Activated T-helper 1 cell treated with Interleukin-2 at 50 U/mL for 16 hours (primary cell): ENCODE results near the gene PARD3B.

Experiments
- DNase-seq: peaks from one replicate; pipeline ENCODE4 v3.0.0-alpha.2; 2020; ENCODE audit warnings: low read depth

The PARD3B gene, protein sequence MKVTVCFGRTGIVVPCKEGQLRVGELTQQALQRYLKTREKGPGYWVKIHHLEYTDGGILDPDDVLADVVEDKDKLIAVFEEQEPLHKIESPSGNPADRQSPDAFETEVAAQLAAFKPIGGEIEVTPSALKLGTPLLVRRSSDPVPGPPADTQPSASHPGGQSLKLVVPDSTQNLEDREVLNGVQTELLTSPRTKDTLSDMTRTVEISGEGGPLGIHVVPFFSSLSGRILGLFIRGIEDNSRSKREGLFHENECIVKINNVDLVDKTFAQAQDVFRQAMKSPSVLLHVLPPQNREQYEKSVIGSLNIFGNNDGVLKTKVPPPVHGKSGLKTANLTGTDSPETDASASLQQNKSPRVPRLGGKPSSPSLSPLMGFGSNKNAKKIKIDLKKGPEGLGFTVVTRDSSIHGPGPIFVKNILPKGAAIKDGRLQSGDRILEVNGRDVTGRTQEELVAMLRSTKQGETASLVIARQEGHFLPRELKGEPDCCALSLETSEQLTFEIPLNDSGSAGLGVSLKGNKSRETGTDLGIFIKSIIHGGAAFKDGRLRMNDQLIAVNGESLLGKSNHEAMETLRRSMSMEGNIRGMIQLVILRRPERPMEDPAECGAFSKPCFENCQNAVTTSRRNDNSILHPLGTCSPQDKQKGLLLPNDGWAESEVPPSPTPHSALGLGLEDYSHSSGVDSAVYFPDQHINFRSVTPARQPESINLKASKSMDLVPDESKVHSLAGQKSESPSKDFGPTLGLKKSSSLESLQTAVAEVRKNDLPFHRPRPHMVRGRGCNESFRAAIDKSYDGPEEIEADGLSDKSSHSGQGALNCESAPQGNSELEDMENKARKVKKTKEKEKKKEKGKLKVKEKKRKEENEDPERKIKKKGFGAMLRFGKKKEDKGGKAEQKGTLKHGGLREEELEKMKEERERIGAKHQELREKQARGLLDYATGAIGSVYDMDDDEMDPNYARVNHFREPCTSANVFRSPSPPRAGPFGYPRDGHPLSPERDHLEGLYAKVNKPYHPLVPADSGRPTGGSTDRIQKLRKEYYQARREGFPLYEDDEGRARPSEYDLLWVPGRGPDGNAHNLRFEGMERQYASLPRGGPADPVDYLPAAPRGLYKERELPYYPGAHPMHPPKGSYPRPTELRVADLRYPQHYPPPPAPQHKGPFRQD (N-terminal part only)

DNA sequence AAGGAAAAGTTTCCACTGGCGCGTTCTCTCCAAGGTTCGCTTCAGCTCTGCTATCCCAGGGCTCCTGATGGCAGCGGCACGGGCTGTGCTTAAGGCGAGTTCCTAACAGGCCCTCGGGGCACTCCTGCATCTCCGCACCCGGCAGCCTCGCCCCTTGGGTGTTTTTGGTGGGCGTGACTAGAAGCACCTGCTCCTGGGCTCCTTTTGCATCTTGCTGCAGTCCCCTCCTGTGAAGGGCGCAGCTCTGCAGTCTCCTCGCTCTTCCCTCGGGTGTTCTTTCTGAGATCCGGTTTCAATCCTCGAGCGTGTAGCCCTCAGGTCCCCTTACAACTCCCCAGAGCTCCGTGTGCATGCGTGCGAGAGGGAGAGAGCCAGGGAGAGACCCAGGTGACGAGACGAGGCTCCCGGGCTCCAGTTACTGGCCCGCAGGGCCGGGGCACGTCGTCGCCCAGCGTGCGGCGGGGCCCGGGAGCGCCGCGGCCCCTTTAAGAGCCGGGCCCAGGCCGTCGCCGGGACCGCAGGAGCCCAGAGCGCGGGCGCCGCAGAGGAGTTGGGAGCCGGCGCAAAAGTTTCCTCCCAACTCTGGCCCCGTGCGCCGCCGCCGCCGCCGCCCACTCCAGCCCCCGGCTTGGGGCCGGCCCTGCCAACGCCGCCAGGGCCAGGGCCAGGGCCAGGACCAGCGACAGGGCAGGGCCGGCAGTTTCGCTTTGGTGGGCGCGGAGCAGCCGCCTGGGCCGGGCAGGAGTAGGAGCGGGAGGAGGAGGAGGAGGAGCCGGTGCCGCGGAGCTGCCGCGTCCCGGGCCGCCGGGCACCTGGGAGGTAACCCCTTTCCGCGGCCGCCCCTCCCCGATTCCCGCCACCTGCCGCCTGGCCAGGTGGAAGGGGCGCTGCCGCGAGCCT, at the start of gene PARD3B:
Gene PARD3B (plus strand): TSS at position 515 of the 900 bp plus-strand sequence. CDS start 525 bp downstream, outside the sequence.
- DNase-seq = no peak

DNA sequence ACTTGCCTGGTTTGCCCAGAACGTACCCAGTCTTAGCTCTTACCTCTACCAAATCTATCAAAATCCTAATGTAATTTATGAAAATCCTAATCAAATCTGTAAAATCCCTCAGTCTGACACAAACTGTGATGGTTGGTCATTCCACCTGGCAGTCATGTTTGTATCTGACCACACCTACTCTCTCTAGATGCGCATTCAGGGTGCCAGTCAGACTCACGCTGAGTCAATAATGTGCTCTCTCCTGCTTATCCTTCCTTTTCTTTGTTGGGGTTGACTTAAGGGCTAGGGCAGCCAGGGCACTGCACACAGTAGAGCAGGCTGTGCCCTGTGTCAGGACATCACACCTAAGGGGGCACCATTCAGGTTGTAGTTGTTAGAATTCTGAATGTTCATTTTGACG, 48.5 kb upstream of the PARD3B start:
- DNase-seq = no peak

DNA sequence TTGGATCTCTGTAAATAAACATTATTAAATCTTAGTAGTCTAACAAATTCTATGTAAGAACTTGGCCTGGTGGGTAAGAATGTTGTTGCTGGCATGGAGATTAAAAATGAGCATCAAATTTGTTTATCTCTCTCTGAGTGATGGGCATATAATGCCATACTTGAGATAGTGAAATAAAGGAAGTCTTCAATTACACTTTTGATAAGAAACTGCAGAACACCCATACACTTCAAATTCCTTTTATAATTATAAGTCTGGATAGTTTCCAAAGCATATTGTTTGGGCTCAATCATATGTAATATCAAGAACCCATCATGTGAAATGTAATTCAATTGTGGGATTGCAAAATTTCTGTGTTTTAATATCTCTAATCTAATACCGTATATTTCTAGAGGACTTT, 47.4 kb upstream of the PARD3B start:
- DNase-seq = no peak

DNA sequence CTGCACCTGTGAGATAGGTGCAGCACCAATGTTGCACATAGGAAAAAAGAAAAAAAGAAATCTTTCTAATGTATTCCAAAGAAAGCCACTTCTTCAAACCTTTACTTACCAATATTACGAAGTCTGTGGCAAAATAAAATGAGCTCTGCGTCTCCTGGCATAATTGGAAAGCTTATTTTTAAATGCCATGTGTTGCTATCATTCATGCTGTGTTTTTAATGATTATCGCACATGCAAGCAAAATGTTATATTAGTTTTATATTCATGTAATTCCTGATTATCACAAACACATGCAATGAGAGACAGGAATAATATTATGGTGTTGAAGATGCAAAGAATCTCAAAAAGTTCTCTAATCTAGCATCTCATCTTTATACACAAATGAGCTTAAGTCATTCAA, 47.0 kb upstream of the PARD3B start:
- DNase-seq = no peak

DNA sequence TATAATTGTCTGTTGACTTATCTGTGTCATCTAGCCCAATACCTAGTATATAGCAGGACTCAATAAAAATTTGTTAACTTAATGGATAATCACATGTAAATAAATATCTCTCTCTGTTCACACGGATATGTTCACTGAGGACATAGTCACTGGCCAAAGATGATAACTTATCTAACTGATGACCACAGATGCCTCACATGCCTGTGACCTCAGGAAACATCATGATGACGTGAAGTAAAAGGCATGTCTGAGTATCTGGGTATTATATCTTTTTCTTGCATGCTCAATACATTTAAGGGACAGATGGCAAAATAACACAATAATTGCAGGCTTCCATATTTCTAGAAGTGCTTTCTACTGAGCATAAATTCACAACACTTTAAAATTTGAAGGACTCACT, 41.4 kb upstream of the PARD3B start:
- DNase-seq = no peak

DNA sequence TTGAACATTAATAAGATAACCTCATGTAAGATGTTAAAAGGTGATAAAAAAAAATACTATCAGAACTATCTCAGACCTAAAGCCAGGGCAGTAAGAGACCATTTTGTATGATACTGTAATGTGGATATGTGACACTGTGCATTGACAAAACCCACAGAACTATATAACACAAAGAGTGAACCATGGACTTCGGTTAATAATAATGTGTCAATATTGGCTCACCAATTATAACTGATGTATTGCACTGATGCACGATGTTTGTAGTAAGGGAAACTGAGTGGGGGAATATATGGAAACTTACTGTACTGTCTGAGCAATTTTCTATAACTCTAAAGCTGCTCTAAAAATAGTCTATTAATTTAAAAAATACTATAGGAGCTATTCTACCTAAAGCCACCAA, 40.7 kb upstream of the PARD3B start:
- DNase-seq = no peak

DNA sequence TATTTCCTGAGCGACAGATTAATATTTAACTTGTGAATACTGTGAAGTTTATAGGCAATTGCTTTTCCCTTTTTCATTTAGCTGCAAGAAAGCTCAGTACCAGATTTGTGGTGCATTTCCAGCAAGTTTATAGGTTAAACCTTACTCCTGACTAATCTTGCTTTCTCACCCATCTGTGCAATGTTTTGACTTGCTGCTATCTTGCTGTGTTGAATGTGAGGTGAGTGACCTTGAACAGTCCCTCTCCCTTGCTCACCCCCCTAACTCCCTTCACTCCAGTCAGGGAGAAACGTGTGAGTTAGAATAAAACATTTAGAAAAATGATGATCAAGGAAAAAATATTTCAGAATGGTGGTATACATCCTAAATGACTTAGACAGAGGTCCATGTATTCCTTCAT, 39.8 kb upstream of the PARD3B start:
- DNase-seq = no peak

DNA sequence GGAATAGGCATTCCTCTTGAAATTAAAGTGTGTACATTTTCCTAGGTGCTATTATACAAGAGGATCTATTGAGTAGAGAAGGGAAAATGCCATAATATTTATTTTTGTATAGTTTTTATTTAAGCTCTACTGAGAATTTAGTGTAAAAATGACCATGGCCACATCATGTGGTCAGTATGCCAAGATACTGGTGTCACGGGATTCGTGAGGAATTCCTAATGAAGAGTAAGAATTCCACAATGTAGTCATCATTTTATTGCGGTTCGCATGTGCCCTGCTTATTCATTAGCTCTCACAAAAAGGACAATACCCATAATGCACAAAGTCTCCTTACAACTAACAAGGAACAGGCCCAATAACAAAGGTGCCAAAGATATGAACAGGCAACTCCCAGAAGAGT, 39.3 kb upstream of the PARD3B start:
- no peak for DNase-seq

DNA sequence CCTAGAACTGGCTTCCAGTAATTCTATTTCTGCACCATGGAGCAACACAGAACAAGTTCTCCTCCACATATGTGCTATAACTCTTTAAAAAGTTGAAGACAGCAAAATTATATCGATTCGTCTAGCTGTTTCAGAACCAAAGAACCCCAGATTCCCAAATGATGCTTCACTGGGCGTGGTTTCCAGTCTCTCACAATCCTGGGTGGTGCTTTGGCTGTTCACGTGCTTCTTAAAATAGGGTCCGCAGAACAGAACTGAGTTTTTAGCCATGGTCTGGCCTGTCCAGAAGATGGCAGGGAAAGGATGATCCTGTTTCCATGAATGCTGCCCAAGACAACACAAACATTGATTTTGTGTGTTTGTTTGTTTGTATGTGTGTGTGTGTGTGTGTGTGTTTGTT, 37.6 kb upstream of the PARD3B start:
- DNase-seq = no peak

DNA sequence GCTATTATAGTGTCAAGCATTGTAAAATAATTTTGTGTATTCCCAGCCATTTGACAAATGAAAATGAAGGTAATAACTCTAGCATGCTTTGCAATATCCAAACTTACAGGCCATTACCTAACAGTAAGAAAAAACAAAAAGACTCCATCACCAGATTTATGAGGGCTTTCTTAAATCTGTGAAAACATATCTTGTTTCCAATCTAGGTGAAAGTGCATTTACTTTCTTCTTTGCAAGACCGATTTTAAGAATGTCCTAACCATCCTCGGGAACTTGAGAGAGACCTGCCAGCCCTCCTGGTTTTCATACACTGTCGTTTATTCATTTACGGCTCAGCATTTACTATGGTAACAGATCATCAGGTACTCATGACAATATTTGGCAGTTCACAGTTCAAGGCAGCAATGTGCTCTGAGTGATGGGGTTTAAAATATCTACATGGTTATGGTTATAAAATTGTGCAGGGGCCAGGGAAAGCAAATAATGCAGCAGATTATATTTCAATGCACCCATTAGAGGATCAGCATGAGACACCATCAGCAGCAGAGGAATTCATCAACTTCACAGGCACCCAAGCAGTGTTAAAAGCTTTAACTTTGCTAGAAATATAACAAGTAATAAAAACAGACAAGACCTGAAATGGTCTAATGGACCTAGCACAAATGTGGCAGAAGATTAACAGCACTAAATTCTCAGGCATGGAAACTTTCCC, 34.4 kb upstream of the PARD3B start:
- no peak for DNase-seq

DNA sequence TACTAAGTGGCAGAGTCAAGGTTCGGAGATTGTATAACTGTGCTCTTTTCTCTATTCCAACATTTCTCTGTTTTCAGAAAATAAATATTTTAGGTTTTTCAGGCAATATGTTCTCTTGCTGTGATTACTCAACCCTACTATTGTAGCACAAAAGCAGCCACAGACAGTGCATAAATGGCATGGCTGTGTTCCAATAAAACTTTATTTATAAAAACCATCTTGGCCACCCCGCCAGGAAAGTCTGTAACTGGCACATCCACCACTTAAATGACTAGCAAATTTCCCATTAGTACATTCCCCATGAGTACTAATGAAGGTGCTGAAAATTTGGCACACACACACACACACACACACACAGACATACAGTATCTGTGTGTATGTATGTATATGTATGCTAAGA, 30.8 kb upstream of the PARD3B start:
- DNase-seq = no peak

DNA sequence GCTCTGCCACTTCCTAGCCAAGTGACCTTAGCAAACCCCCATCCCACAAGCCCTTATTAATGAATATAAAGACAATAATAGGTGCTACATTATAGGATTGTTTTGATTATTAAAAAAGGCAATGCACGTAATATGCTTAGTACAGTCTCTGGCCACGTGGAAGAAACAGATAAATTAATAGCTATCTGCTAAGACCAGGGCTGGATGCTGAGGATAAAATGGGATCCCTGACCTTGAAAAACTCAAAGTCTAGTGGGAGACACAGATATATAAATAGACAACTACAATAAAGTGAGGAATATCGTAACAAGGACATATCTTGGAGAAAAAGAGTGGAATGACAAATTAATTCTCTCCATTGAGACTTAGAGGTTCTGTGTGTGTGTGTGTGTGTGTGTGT, 29.9 kb upstream of the PARD3B start:
- no peak for DNase-seq

DNA sequence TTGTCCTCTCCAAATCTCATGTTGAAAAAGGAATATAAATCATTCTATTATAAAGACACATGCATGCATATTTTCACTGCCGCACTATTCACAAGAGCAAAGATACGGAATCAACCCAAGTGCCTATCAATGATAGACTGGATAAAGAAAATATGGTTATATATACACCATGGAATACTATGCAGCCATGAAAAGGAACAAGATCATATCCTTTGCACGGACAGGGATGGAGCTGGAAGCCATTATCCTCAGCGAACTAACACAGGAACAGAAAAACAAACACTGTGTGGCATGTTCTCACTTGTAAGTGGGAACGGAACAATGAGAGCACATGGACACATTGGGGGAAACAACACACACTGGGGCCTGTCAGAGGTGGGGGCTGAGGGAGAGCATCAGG, 28.1 kb upstream of the PARD3B start:
- DNase-seq = no peak

DNA sequence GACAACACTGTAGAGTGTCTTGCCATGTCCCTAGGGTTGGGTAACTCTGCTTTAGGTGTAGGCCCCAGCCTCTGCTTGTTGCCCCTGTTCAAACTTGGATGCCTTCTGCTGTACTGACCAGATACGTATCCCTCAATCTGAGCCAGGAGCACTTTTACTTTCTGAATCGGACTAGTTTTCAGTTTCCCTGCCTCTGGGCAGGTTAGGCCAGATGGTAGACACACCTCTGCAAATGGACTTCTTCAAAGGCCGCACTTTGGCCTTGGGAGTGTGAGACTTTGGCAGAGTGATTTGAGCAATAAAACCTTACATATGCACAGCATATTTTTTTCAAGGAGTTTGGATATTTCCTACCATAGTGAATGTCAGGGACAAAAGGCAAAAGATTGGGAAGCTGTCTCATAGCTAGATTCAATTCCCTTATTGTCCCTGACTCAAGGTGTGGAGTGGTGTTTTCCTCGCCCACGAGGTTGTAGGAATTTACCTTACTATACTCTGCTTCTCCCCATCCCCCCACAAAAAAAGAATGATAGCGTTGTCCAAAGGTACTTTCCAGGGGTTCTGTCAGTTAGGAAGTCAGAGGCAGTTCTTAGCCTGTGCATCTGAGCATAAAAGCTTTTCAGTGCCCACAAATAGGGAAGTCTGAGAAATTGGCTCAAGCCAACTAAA, 15.3 kb upstream of the PARD3B start:
- no peak for DNase-seq

DNA sequence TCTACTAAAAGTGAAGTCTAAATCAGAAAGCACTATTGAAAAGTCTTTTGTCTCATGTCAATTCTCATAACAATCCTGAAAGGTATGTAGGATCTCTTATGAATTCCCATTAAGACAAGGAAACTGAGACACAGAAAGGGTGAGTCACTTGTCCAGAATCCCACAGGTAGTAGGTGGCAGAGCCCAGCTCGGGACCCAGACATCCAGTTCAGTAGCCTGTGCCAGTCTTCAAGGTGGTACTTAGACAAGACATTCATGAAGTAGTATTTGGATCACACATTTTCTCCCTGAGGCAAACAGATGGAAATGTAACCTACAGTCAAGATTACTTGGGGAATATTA, 14.8 kb upstream of the PARD3B start:
- DNase-seq = no peak

DNA sequence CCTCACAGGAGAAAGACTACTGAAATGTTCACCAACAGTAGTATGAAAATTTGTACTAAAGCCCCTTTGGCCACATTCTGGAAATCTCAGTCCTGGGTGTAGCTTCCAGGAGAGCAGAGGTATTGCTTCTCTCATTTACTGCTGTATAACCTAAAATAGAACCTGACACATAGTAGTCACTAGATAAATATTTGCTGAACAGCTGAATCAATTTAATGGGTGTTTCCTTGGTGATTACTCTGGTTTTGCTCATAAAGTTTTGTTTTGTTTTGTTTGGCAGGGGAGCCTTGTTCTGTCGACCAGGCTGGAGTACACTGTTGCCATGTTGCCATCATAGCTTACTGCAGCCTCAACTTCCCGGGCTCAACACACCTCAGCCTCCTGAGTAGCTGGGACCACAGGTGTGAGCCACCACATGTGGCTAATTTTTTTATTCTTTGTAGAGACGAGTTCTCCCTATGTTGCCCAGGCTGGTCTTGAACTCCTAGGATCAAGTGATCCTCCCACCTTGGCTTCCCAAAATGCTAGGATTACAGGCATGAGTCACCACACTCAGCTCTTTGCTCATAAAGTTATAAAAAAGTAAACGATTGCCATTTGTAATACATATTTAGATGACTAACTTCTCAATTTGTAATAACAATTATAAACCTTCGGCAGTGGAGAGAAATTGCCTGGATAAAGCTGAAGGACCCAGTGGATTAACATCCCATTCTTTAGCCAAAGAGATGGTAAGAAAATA, 11.5 kb upstream of the PARD3B start:
- DNase-seq = no peak

DNA sequence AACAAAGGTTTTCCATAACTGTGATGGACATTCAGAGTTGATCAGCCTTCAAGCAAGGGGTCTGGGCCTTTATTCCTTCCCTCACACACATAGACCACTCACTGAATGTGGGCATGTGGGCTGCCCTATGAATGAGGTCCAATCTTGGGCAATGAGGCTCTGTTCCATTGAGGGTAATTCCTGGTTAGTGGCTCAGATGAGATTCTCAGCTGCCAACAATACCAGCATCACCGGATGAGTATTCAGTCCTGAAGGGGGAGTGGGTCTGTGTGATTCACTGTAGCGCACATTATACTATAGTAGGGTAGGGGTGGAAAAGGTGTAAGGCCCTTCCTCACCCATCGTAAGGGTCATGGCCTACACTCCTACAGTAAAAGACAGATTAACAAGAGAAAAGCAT, 9.9 kb upstream of the PARD3B start:
- no peak for DNase-seq

DNA sequence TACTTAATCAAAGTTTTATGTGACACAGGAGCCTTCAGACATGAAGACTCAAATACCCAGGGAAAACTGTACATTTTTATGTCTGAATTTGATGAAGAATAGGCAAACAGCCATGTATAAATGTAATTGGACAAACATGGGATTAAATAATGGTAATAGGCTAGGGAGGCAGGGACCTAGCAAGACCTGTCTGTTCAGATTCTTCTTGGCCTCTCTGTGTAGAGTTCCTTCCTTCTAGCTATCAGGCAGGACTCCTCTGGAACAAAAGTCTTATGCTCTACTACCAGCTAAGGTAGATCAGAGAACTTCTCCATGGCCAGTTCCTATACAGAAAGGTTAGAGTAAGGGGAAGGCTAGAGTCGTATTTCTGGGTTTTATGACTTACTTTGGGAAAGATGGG, 9.5 kb upstream of the PARD3B start:
- no peak for DNase-seq

DNA sequence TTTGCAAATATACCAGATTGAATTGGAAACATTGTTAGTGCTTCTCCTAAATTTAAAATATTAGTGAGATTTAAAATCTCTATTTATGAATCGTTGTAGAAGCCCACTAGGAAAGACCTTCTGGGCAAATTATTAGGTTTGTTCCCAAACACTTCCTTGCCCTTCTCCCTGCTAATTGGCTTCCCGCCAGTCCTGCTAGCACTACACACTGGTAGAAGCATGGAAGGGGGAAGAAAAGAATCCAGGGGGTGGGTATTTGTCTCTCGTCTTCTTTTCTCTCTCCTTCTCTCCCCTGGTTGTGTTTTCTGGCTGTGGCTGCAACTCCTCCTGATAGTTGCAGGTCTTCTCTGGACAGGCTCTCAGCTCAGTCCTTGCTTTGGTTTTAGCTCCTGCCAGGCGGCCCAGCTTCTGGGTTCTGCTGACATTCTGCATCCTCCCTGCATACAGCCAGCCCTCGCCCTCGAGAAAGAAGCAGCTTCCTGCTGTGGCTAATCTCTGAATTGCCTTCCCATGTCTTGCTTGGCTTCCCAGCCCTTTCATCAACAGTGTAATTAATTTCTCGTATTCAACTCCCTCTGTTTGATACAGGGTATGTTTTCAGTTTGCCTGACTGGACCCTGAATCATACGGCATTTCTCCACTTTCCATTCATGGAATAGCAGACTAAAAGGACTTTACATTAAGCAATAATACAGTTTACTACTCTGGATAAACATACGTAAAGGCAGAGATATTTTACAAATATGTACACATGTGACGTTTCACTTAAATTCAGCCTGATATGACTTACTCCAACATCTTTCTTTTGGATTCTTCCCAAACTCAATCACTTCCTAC, 6.9 kb upstream of the PARD3B start:
- no peak for DNase-seq
